H1 (cell line): ENCODE measurements around the gene ITFG2. TPM values are rescaled to one million over a fixed set of nuclear protein-coding genes. Genes with fewer than 3 reads are reported as not detected.

Experiments used
- CTCF ChIA-PET: fragments of 300-600 bp; sonication (Branson Sonifier 250); formaldehyde crosslinking; loops from one replicate; lab custom pipeline; 2021; ENCODE audit not compliant: partially characterized antibody; lab: Charles Lee
- POLR2A ChIA-PET: fragments of 300-600 bp; sonication (Branson Sonifier 250); formaldehyde crosslinking; loops from one replicate; lab custom pipeline; 2021; ENCODE audit warnings: inconsistent platforms; ENCODE audit not compliant: partially characterized antibody; lab: Charles Lee
- DNase-seq, 2 experiments: peaks; one replicate each; pipeline versions ENCODE4 v3.0.0 to v3.0.0-alpha.2; 2010 to 2022; ENCODE audit warnings: low spot score in 2 of 2, low read depth in 1 of 2, mixed read lengths in 1 of 2
- FAIRE-seq: peaks from 2 replicates; lab custom pipeline; 2011; peaks lifted over from hg19 to GRCh38; lab: Jason Lieb, UNC
- H2AFZ ChIP-seq: 2 replicates; pipeline ENCODE4 v1.8.1; 2012; ENCODE audit warnings: low read length, inconsistent platforms
- H2AK5ac ChIP-seq: 2 replicates; pipeline ENCODE4 v1.6.1; 2013; ENCODE audit warnings: low read depth, low read length
- H2BK120ac ChIP-seq: replicated peaks from 2 replicates; pipeline ENCODE3; 2013; ENCODE audit warnings: low read depth, low read length, inconsistent platforms
- H2BK12ac ChIP-seq: 2 replicates; pipeline ENCODE4 v1.6.1; 2013; ENCODE audit warnings: low read depth, low read length
- H2BK15ac ChIP-seq: 2 replicates; pipeline ENCODE4 v1.6.1; 2013; ENCODE audit warnings: low read length
- H2BK20ac ChIP-seq: 2 replicates; pipeline ENCODE4 v1.6.1; 2013; ENCODE audit warnings: low read length
- H2BK5ac ChIP-seq: 2 replicates; pipeline ENCODE4 v1.6.1; 2013; ENCODE audit warnings: low read depth, low read length
- H3K14ac ChIP-seq: 2 replicates; pipeline ENCODE4 v1.6.1; 2013; ENCODE audit warnings: inconsistent platforms; ENCODE audit not compliant: insufficient read length
- H3K18ac ChIP-seq: 2 replicates; pipeline ENCODE4 v1.6.1; 2013; ENCODE audit warnings: low read length; ENCODE audit errors: extremely low read depth
- H3K23ac ChIP-seq: 2 replicates; pipeline ENCODE4 v1.6.1; 2013; ENCODE audit warnings: inconsistent platforms; ENCODE audit not compliant: insufficient read length
- H3K23me2 ChIP-seq: 2 replicates; pipeline ENCODE4 v1.6.1; 2013; ENCODE audit warnings: low read depth, low read length
- H3K27ac ChIP-seq: 2 replicates; pipeline ENCODE4 v1.6.1; 2011; ENCODE audit warnings: low read depth, low read length, inconsistent platforms
- H3K27me3 ChIP-seq, 4 experiments: replicated peaks in 1 of 4; 1 replicate in 1 of 4; 2 replicates in 3 of 4; pipeline versions ENCODE4 v1.6.1 to v1.8.1; 2011 to 2013; ENCODE audit warnings: low read length in 3 of 4, mild to moderate bottlenecking in 3 of 4, inconsistent platforms in 2 of 4, mixed read lengths in 2 of 4, moderate library complexity in 1 of 4; ENCODE audit not compliant: control insufficient read depth in 3 of 4, insufficient read depth in 3 of 4; ENCODE audit errors: extremely low read depth in 1 of 4
- H3K36me3 ChIP-seq, 4 experiments: 2 replicates each; pipeline versions ENCODE4 v1.6.1 to v1.8.1; 2011 to 2013; ENCODE audit warnings: mild to moderate bottlenecking in 4 of 4, low read length in 3 of 4, moderate library complexity in 2 of 4, control low read depth in 1 of 4, inconsistent platforms in 1 of 4; ENCODE audit not compliant: insufficient read depth in 4 of 4, control insufficient read depth in 2 of 4
- H3K4ac ChIP-seq: replicated peaks from 2 replicates; pipeline ENCODE3; 2013; ENCODE audit warnings: low read length, low read depth, mixed read lengths, inconsistent platforms; ENCODE audit not compliant: insufficient read length
- H3K4me1 ChIP-seq, 4 experiments: replicated peaks in 1 of 4; 1 replicate in 1 of 4; 2 replicates in 3 of 4; pipeline versions ENCODE4 v1.6.1 to v1.8.1; 2011 to 2013; ENCODE audit warnings: low read length in 3 of 4, inconsistent platforms in 2 of 4, mixed read lengths in 1 of 4; ENCODE audit not compliant: insufficient read depth in 4 of 4, control insufficient read depth in 3 of 4
- H3K4me2 ChIP-seq, 2 experiments: 2 replicates each; pipeline versions ENCODE4 v1.6.1 to v1.8.1; 2011 to 2013; ENCODE audit warnings: low read depth in 2 of 2, low read length in 2 of 2, control low read depth in 1 of 2, inconsistent platforms in 1 of 2, mild to moderate bottlenecking in 1 of 2; ENCODE audit not compliant: insufficient read depth in 1 of 2
- H3K4me3 ChIP-seq, 4 experiments: fragments of 200-600, 300-600 bp in 1 of 4; sonication (generic), shearing (Covaris generic), sonication (Bioruptor Twin) in 1 of 4; 2 replicates each; pipeline versions ENCODE4 v1.5.1 to v1.8.1; 2011 to 2016; ENCODE audit warnings: low read length in 4 of 4, low read depth in 3 of 4, control low read depth in 2 of 4, inconsistent platforms in 2 of 4, mild to moderate bottlenecking in 2 of 4, mixed read lengths in 1 of 4, moderate library complexity in 1 of 4; ENCODE audit not compliant: insufficient read depth in 2 of 4; ENCODE audit errors: extremely low read depth in 1 of 4
- H3K56ac ChIP-seq: replicated peaks from 2 replicates; pipeline ENCODE3; 2013; ENCODE audit warnings: low read depth, mild to moderate bottlenecking, mixed read lengths, low read length, inconsistent platforms; ENCODE audit not compliant: insufficient read length
- H3K79me1 ChIP-seq: 2 replicates; pipeline ENCODE4 v1.6.1; 2013; ENCODE audit warnings: low read depth, low read length, control low read depth
- H3K79me2 ChIP-seq, 2 experiments: 2 replicates each; pipeline versions ENCODE4 v1.6.1 to v1.8.1; 2012 to 2013; ENCODE audit warnings: low read length in 2 of 2, mild to moderate bottlenecking in 2 of 2, inconsistent platforms in 1 of 2; ENCODE audit not compliant: insufficient read depth in 2 of 2, control insufficient read depth in 1 of 2
- H3K9ac ChIP-seq, 4 experiments: replicated peaks in 1 of 4; 1 replicate in 1 of 4; 2 replicates in 3 of 4; pipeline versions ENCODE4 v1.6.1 to v1.8.1; 2011 to 2013; ENCODE audit warnings: low read depth in 3 of 4, low read length in 3 of 4, control low read depth in 2 of 4, mild to moderate bottlenecking in 2 of 4, moderate library complexity in 2 of 4, inconsistent platforms in 1 of 4; ENCODE audit errors: extremely low read depth in 1 of 4
- H3K9me3 ChIP-seq, 2 experiments: 2 replicates each; pipeline versions ENCODE4 v1.6.1 to v1.8.1; 2012 to 2013; ENCODE audit warnings: mild to moderate bottlenecking in 2 of 2, moderate library complexity in 2 of 2, control low read depth in 1 of 2, inconsistent platforms in 1 of 2, low read depth in 1 of 2, low read length in 1 of 2, mixed read lengths in 1 of 2; ENCODE audit not compliant: insufficient read depth in 2 of 2
- H4K20me1 ChIP-seq, 2 experiments: replicated peaks in 1 of 2; 2 replicates each; pipeline versions ENCODE3 to v1.8.1; 2011 to 2013; ENCODE audit warnings: inconsistent platforms in 2 of 2, low read length in 2 of 2, mild to moderate bottlenecking in 1 of 2; ENCODE audit not compliant: insufficient read depth in 2 of 2, control insufficient read depth in 1 of 2
- H4K5ac ChIP-seq: 2 replicates; pipeline ENCODE4 v1.6.1; 2013; ENCODE audit warnings: low read length, low read depth, mixed read lengths, inconsistent platforms; ENCODE audit not compliant: insufficient read length
- H4K8ac ChIP-seq: 2 replicates; pipeline ENCODE4 v1.8.0; 2013; ENCODE audit warnings: mild to moderate bottlenecking, moderate library complexity, low read length, inconsistent platforms; ENCODE audit not compliant: insufficient read depth; ENCODE audit errors: extremely low read depth
- H4K91ac ChIP-seq: replicated peaks from 2 replicates; pipeline ENCODE3; 2013; ENCODE audit warnings: low read length, mixed read lengths, inconsistent platforms; ENCODE audit not compliant: insufficient read length
- CBX8 ChIP-seq: fragments of 300-800, 300-1000 bp; sonication (generic); IDR thresholded peaks from 2 replicates; pipeline ENCODE4 v1.7.1; 2016; ENCODE audit warnings: low read depth, low read length, borderline replicate concordance
- EZH2 ChIP-seq: fragments of 200-600 bp; sonication (generic); IDR thresholded peaks from 2 replicates; pipeline ENCODE4 v1.7.1; 2012; ENCODE audit warnings: low read depth, mild to moderate bottlenecking, moderate library complexity, low read length, inconsistent platforms; ENCODE audit not compliant: severe bottlenecking
- NRF1 ChIP-seq: IDR thresholded peaks from 2 replicates; pipeline ENCODE4 v1.6.1; 2011; ENCODE audit warnings: mild to moderate bottlenecking, low read depth, low read length, improper control_type of control experiment
- POU5F1 ChIP-seq: IDR thresholded peaks from 2 replicates; pipeline ENCODE4 v1.6.1; 2011; ENCODE audit warnings: low read depth, mild to moderate bottlenecking, low read length, moderate library complexity
- RBBP5 ChIP-seq: IDR thresholded peaks from 2 replicates; pipeline ENCODE4 v1.7.1; 2012; ENCODE audit warnings: low read depth, mild to moderate bottlenecking, inconsistent platforms, low read length, moderate library complexity, borderline replicate concordance
- RXRA ChIP-seq: IDR thresholded peaks from 2 replicates; pipeline ENCODE4 v1.6.1; 2011; ENCODE audit warnings: low read depth, mild to moderate bottlenecking, low read length, moderate library complexity; ENCODE audit not compliant: insufficient read depth
- SIN3A ChIP-seq, 2 experiments: IDR thresholded peaks in 1 of 2; conservative IDR thresholded peaks in 1 of 2; 2 replicates each; pipeline ENCODE4 v1.6.1; 2011 to 2012; ENCODE audit warnings: low read length in 2 of 2, improper control_type of control experiment in 1 of 2, low read depth in 1 of 2, mild to moderate bottlenecking in 1 of 2
- SP2 ChIP-seq: IDR thresholded peaks from 2 replicates; pipeline ENCODE4 v1.6.1; 2012; ENCODE audit warnings: mild to moderate bottlenecking, low read length, inconsistent platforms
- SRF ChIP-seq: IDR thresholded peaks from 2 replicates; pipeline ENCODE4 v1.6.1; 2011; ENCODE audit warnings: mild to moderate bottlenecking, low read depth, low read length, moderate library complexity
- WGBS, 2 experiments: shearing (Covaris generic) in 1 of 2; methylation state at CpG; one replicate each; pipeline versions ENCODE4 v1.1.6 to v1.1.7; 2013 to 2015; ENCODE audit warnings: low lambda C conversion rate in 2 of 2, mixed read lengths in 2 of 2, inconsistent platforms in 1 of 2, low coverage in 1 of 2, missing lambda C conversion rate in 1 of 2; ENCODE audit not compliant: insufficient replicate concordance in 2 of 2, insufficient coverage in 1 of 2, insufficient read length in 1 of 2; ENCODE audit errors: extremely low coverage in 1 of 2, missing lambda C conversion rate in 1 of 2; 5-methylcytosine and 5-hydroxymethylcytosine counted together
- polyA plus RNA-seq, 7 experiments: library from polyadenylated mRNA; depleted of rRNA in 3 of 7; stranded (reverse) in 5 of 7; unstranded in 2 of 7; fragments of >200 nt in 5 of 7; fragments of 200-250 nt in 2 of 7; gene quantifications; 1 replicate in 5 of 7; 2 replicates in 1 of 7; 4 replicates in 1 of 7; pipeline versions ENCODE4 v1.2.1 to v1.2.3, GENCODE V29; 2011 to 2013; ENCODE audit warnings: missing spikeins in 2 of 7, mixed read lengths in 2 of 7
- total RNA-seq: library from RNA; stranded (reverse); fragmentation: NEBNext Ultra II Directional; extraction: Animal tissue kit (Norgen Biotek cat#: 25700); gene quantifications from 2 replicates; pipeline ENCODE4 v1.2.1, GENCODE V29; 2021
- TF ChIP-seq, protein P1 (sequence below): IDR thresholded peaks from 2 replicates; pipeline ENCODE4 v1.6.1; 2012; ENCODE audit warnings: inconsistent platforms
- TF ChIP-seq, protein P2 (sequence below): IDR thresholded peaks from 2 replicates; pipeline ENCODE4 v1.6.1; 2011; ENCODE audit warnings: low read depth, mild to moderate bottlenecking, low read length; ENCODE audit not compliant: insufficient read depth

The ITFG2 gene
- total and polyA plus RNA-seq, 2 of the 8 experiments (the other 6 are each of a cell fraction or from before 2014, with no cell fraction given), result 15.0 to 22.9 TPM

- H3K14ac ChIP-seq, result no peak overlapping the region
- 86% methylated on average over 10 of the region's 10 CpGs; no CpG with 5 or more reads in 1 of the 2 experiments for WGBS, 2 experiments
- TF ChIP-seq RXRA (no peak), SRF (no peak), RBBP5 (no peak), SP2 (no peak), EZH2 (no peak), POU5F1 (no peak), NRF1 (no peak), CBX8 (no peak), SIN3A (conservative IDR thresholded peaks at IDR 0.05 in 1 of 2, IDR thresholded peaks at IDR 0.05 in 1 of 2; ENCODE audit: low read depth in 1 of 2, low read length in 2 of 2) (no peak)
- TF ChIP-seq, protein P1, sequence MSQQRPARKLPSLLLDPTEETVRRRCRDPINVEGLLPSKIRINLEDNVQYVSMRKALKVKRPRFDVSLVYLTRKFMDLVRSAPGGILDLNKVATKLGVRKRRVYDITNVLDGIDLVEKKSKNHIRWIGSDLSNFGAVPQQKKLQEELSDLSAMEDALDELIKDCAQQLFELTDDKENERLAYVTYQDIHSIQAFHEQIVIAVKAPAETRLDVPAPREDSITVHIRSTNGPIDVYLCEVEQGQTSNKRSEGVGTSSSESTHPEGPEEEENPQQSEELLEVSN, result no peak
- TF ChIP-seq, protein P2, sequence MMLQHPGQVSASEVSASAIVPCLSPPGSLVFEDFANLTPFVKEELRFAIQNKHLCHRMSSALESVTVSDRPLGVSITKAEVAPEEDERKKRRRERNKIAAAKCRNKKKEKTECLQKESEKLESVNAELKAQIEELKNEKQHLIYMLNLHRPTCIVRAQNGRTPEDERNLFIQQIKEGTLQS, result no peak
Measured at GRCh38 chr12:2768224-2768961, 44.1 kb upstream of the ITFG2 start.

More at GRCh38 chr12:2768224-2768961, 44.1 kb upstream of the ITFG2 start:
- no peak overlapping the region for H3K23ac ChIP-seq
- H3K4me1 ChIP-seq, result no peaks in the 10 kb centered on the region; a peak in 2 of 7 replicates
- H3K27me3 ChIP-seq, result no peaks in the 10 kb centered on the region; a peak in 1 of 7 replicates
- no peak overlapping the region for H2AFZ ChIP-seq
- no peak overlapping the region for H2BK20ac ChIP-seq
- no peaks in the 10 kb centered on the region for H3K9me3 ChIP-seq
- no peak overlapping the region for H4K5ac ChIP-seq
- no peaks in the 10 kb centered on the region; the same call in 1 of the 2 replicates for H3K23me2 ChIP-seq
- no peak overlapping the region for H2BK120ac ChIP-seq
- H3K4ac ChIP-seq, result no peak overlapping the region
- FAIRE-seq (no peak), DNase-seq (no peak)
- H3K36me3 ChIP-seq, result no peaks in the 10 kb centered on the region
- CTCF ChIA-PET, result interaction anchor here (0.6 to 1.8 kb wide), 4 partner anchors 8 to 118 kb away, joined by 3 to 7 read pairs (median 4); no protein-coding TSS in a partner anchor
- H4K8ac ChIP-seq, result no peak overlapping the region
- POLR2A ChIA-PET, result interaction anchor here (0.6 kb wide), 1 partner anchor 358 kb away, joined by 3 read pairs; no protein-coding TSS in a partner anchor
- H3K18ac ChIP-seq, result no peak overlapping the region
- no peak overlapping the region for H3K4me3 ChIP-seq
- no peak overlapping the region for H2AK5ac ChIP-seq
- no peaks in the 10 kb centered on the region for H3K79me2 ChIP-seq
- H3K79me1 ChIP-seq, result no peaks in the 10 kb centered on the region
- no peak overlapping the region for H4K91ac ChIP-seq
- H4K20me1 ChIP-seq, result no peaks in the 10 kb centered on the region
- H3K27ac ChIP-seq, result no peak overlapping the region
- no peak overlapping the region for H3K56ac ChIP-seq
- no peak overlapping the region for H3K4me2 ChIP-seq
- no peak overlapping the region for H2BK5ac ChIP-seq
- H2BK12ac ChIP-seq, result no peak overlapping the region
- H3K9ac ChIP-seq, result no peak overlapping the region
- no peak overlapping the region for H2BK15ac ChIP-seq
